ENCODE measurements around the gene CCDC60. TPM values are rescaled to one million over a fixed set of nuclear protein-coding genes. Genes with fewer than 3 reads are reported as not detected.

Gene CCDC60
- total RNA-seq, 4 donors from 2014 or later = not detected

- Histone ChIP-seq H3K27me3 (no peaks in the 10 kb centered on the region), H3K27ac (replicated peaks in 1 of 4) (no peak overlapping the region), H3K36me3 (no peaks in the 10 kb centered on the region), H3K9me3 (peaks cover 0 to 4% (median 0%) of the 10 kb centered on the region in 4 donors), H3K4me3 (no peak overlapping the region), H3K4me1 (peaks cover 0 to 10% (median 4%) of the 10 kb centered on the region in 4 donors)
- TF ChIP-seq POLR2AphosphoS5 (IDR thresholded peaks at IDR 0.05) = no peak
- no peak for TF ChIP-seq CTCF (IDR thresholded peaks at IDR 0.05)
- TF ChIP-seq POLR2A (IDR thresholded peaks at IDR 0.05; ENCODE audit: low read depth) = no peak
- no peak for TF ChIP-seq EP300 (IDR thresholded peaks at IDR 0.05)
- WGBS = 86% methylated on average over 4 of the region's 5 CpGs
- intact Hi-C loops (cut with DNase I) = no loop called here
- no peak for DNase-seq (ENCODE audit: extremely low spot score)
Observed at GRCh38 chr12:119384340-119384739, 49.8 kb downstream of the CCDC60 start.

GRCh38 chr12:119385659-119386058 is 51.1 kb downstream of the CCDC60 start:
- H3K27ac ChIP-seq (replicated peaks in 1 of 4) = no peak overlapping the region
- no peaks in the 10 kb centered on the region for H3K9me3 ChIP-seq
- peaks cover 0 to 10% (median 3%) of the 10 kb centered on the region in 4 donors for H3K4me1 ChIP-seq
- H3K27me3 ChIP-seq = no peaks in the 10 kb centered on the region
- whole genome bisulfite sequencing = 86% methylated on average over 3 of the region's 3 CpGs
- no peak overlapping the region for H3K4me3 ChIP-seq
- TF ChIP-seq POLR2A (IDR thresholded peaks at IDR 0.05; ENCODE audit: low read depth) = no peak
- no peak for TF ChIP-seq CTCF (IDR thresholded peaks at IDR 0.05)
- no peak for TF ChIP-seq POLR2AphosphoS5 (IDR thresholded peaks at IDR 0.05)
- TF ChIP-seq EP300 (IDR thresholded peaks at IDR 0.05) = no peak
- no peaks in the 10 kb centered on the region for H3K36me3 ChIP-seq
- no peak for DNase-seq (ENCODE audit: extremely low spot score)
- intact Hi-C loops (cut with DNase I) = no loop called here

GRCh38 chr12:119389687-119390086 is 55.2 kb downstream of the CCDC60 start:
- H3K4me3 ChIP-seq = no peak overlapping the region
- intact Hi-C loops (cut with DNase I) = no loop called here
- H3K27me3 ChIP-seq = no peaks in the 10 kb centered on the region
- no peak for DNase-seq (ENCODE audit: extremely low spot score)
- H3K9me3 ChIP-seq = no peaks in the 10 kb centered on the region
- H3K36me3 ChIP-seq = no peaks in the 10 kb centered on the region
- H3K4me1 ChIP-seq = peaks cover 0 to 10% (median 3%) of the 10 kb centered on the region in 4 donors
- no peak for TF ChIP-seq CTCF (IDR thresholded peaks at IDR 0.05)
- TF ChIP-seq EP300 (IDR thresholded peaks at IDR 0.05) = no peak
- no peak for TF ChIP-seq POLR2A (IDR thresholded peaks at IDR 0.05; ENCODE audit: low read depth)
- TF ChIP-seq POLR2AphosphoS5 (IDR thresholded peaks at IDR 0.05) = no peak
- H3K27ac ChIP-seq (replicated peaks in 1 of 4) = no peak overlapping the region

GRCh38 chr12:119391673-119392072 is 57.1 kb downstream of the CCDC60 start:
- H3K4me1 ChIP-seq = peaks cover 0 to 7% (median 1%) of the 10 kb centered on the region in 4 donors
- no peak for DNase-seq (ENCODE audit: extremely low spot score)
- no peak overlapping the region for H3K27ac ChIP-seq (replicated peaks in 1 of 4)
- intact Hi-C loops (cut with DNase I) = no loop called here
- no peak for TF ChIP-seq CTCF (IDR thresholded peaks at IDR 0.05)
- no peak for TF ChIP-seq POLR2AphosphoS5 (IDR thresholded peaks at IDR 0.05)
- TF ChIP-seq POLR2A (IDR thresholded peaks at IDR 0.05; ENCODE audit: low read depth) = no peak
- no peak for TF ChIP-seq EP300 (IDR thresholded peaks at IDR 0.05)
- no peaks in the 10 kb centered on the region for H3K27me3 ChIP-seq
- no peaks in the 10 kb centered on the region for H3K9me3 ChIP-seq
- no peak overlapping the region for H3K4me3 ChIP-seq
- WGBS = 73% methylated on average over 5 of the region's 5 CpGs
- H3K36me3 ChIP-seq = no peaks in the 10 kb centered on the region

GRCh38 chr12:119393677-119394076 is 59.1 kb downstream of the CCDC60 start:
- H3K27me3 ChIP-seq = no peaks in the 10 kb centered on the region
- no peak overlapping the region for H3K27ac ChIP-seq (replicated peaks in 1 of 4)
- TF ChIP-seq EP300 (IDR thresholded peaks at IDR 0.05) (no peak), POLR2AphosphoS5 (IDR thresholded peaks at IDR 0.05) (no peak), POLR2A (IDR thresholded peaks at IDR 0.05; ENCODE audit: low read depth) (no peak), CTCF (IDR thresholded peaks at IDR 0.05) (no peak)
- no peaks in the 10 kb centered on the region for H3K4me1 ChIP-seq
- peaks cover 0 to 4% (median 0%) of the 10 kb centered on the region in 4 donors for H3K9me3 ChIP-seq
- intact Hi-C loops (cut with DNase I) = no loop called here
- no peaks in the 10 kb centered on the region for H3K36me3 ChIP-seq
- 55% methylated on average over 4 of the region's 4 CpGs for WGBS
- no peak overlapping the region for H3K4me3 ChIP-seq
- no peak for DNase-seq (ENCODE audit: extremely low spot score)

All from esophagus muscularis mucosa (tissue), 4 donors.